Right atrium auricular region (tissue), 2 donors: ENCODE results near the gene B3GNT4. TPM values are rescaled to one million over a fixed set of nuclear protein-coding genes. Genes with fewer than 3 reads are reported as not detected.
"Not testable (repeated sequence)": the region's sequence is repeated elsewhere in the genome, so short reads cannot be mapped to it uniquely, and the experiment has no call there.

Source experiments
- DNase-seq: peaks from one replicate; pipeline ENCODE4 v3.0.0-alpha.2; 2019; ENCODE audit warnings: low spot score
- H3K27ac ChIP-seq, 2 donors: fragments of 200-600 bp; sonication (generic); 1 replicate in 1 of 2; 2 replicates in 1 of 2; pipeline ENCODE4 v1.5.1; 2016 to 2019
- H3K27me3 ChIP-seq, 2 donors: fragments of 200-600 bp; sonication (generic); one replicate each; pipeline versions ENCODE4 v1.5.1 to v1.6.0; 2017 to 2019
- H3K36me3 ChIP-seq: fragments of 200-600 bp; sonication (generic); one replicate; pipeline ENCODE4 v1.5.1; 2016
- H3K4me1 ChIP-seq, 2 donors: fragments of 200-600 bp; sonication (generic); one replicate each; pipeline versions ENCODE4 v1.5.1 to v1.6.0; 2017 to 2019
- H3K4me3 ChIP-seq, 2 donors: fragments of 200-600 bp; sonication (generic); 1 replicate in 1 of 2; 2 replicates in 1 of 2; pipeline ENCODE4 v1.5.1; 2017 to 2019; ENCODE audit warnings: mild to moderate bottlenecking in 1 of 2, moderate library complexity in 1 of 2
- H3K9me3 ChIP-seq, 2 donors: fragments of 200-600 bp; sonication (generic); one replicate each; pipeline ENCODE4 v1.5.1; 2019
- CTCF ChIP-seq, 2 donors: fragments of 200-600 bp; sonication (generic); IDR thresholded peaks; one replicate each; pipeline ENCODE4 v1.5.1; 2019; ENCODE audit warnings: antibody characterized with exemption in 2 of 2
- total RNA-seq, 2 donors: library from RNA; depleted of rRNA; stranded (reverse); fragments of >200 nt; gene quantifications; one replicate each; pipeline ENCODE4 v1.1.0, GENCODE V29; 2016

B3GNT4 gene
- total RNA-seq, 2 donors from 2014 or later: not detected

GRCh38 chr12:122199484-122200355, 3.8 kb upstream of the B3GNT4 start:
- DNase-seq: no peak
- TF ChIP-seq CTCF (IDR thresholded peaks at IDR 0.05): no peak
- peaks cover 0 to 22% of the 10 kb centered on the region in 2 donors for H3K27me3 ChIP-seq

GRCh38 chr12:122200541-122201175, 2.9 kb upstream of the B3GNT4 start:
- H3K27me3 ChIP-seq: peaks cover 0 to 23% of the 10 kb centered on the region in 2 donors
- no peak for TF ChIP-seq CTCF (IDR thresholded peaks at IDR 0.05)
- H3K36me3 ChIP-seq: no peaks in the 10 kb centered on the region
- H3K9me3 ChIP-seq: no peaks in the 10 kb centered on the region
- no peak overlapping the region for H3K27ac ChIP-seq
- no peak overlapping the region for H3K4me3 ChIP-seq
- no peak for DNase-seq
- H3K4me1 ChIP-seq: peaks cover 0 to 20% of the 10 kb centered on the region in 2 donors

More at GRCh38 chr12:122199484-122200355, 3.8 kb upstream of the B3GNT4 start:
- no peaks in the 10 kb centered on the region for H3K36me3 ChIP-seq
- peaks cover 0 to 20% of the 10 kb centered on the region in 2 donors for H3K4me1 ChIP-seq
- H3K9me3 ChIP-seq: peaks cover 0 to 4% of the 10 kb centered on the region in 2 donors
- no peak overlapping the region for H3K27ac ChIP-seq
- H3K4me3 ChIP-seq: no peak overlapping the region

GRCh38 chr12:122201381-122201780, 2.1 kb upstream of the B3GNT4 start:
- DNase-seq: no peak
- H3K27me3 ChIP-seq: peaks cover 0 to 23% of the 10 kb centered on the region in 2 donors

GRCh38 chr12:122202017-122202416, 1.5 kb upstream of the B3GNT4 start:
- H3K36me3 ChIP-seq: peaks cover 3% of the 10 kb centered on the region
- no peak for DNase-seq
- no peaks in the 10 kb centered on the region for H3K9me3 ChIP-seq
- H3K4me1 ChIP-seq: peaks cover 0 to 20% of the 10 kb centered on the region in 2 donors
- no peak overlapping the region for H3K27ac ChIP-seq
- H3K27me3 ChIP-seq: peaks cover 0 to 23% of the 10 kb centered on the region in 2 donors
- H3K4me3 ChIP-seq: no peak overlapping the region
- TF ChIP-seq CTCF (IDR thresholded peaks at IDR 0.05): no peak

More at GRCh38 chr12:122201381-122201780, 2.1 kb upstream of the B3GNT4 start:
- TF ChIP-seq CTCF (IDR thresholded peaks at IDR 0.05): no peak
- no peaks in the 10 kb centered on the region for H3K9me3 ChIP-seq
- peaks cover 0 to 20% of the 10 kb centered on the region in 2 donors for H3K4me1 ChIP-seq
- no peak overlapping the region for H3K4me3 ChIP-seq
- no peak overlapping the region for H3K27ac ChIP-seq
- no peaks in the 10 kb centered on the region for H3K36me3 ChIP-seq

- H3K27me3 ChIP-seq: peaks cover 0 to 23% of the 10 kb centered on the region in 2 donors
- H3K4me1 ChIP-seq: peaks cover 0 to 20% of the 10 kb centered on the region in 2 donors
- peaks cover 11% of the 10 kb centered on the region for H3K36me3 ChIP-seq
- H3K4me3 ChIP-seq: peak overlapping the region; percentile 43 to 64
- not testable (repeated sequence) for DNase-seq, H3K27ac ChIP-seq, H3K9me3 ChIP-seq
Observed at GRCh38 chr12:122202811-122203210, 698 bp upstream of the B3GNT4 start.
